HCT116 (cell line): Measurements from ENCODE around the gene AZGP1.

ENCODE experiments used
- ATF3 ChIP-seq: IDR thresholded peaks from 2 replicates; pipeline ENCODE4 v1.6.1; 2012
- CTCF ChIP-seq, 3 experiments: fragments of 200-600 bp in 1 of 3; sonication (generic) in 1 of 3; IDR thresholded peaks in 2 of 3; conservative IDR thresholded peaks in 1 of 3; 2 replicates each; pipeline ENCODE4 v1.5.1; 2012 to 2017; ENCODE audit warnings: low read depth in 2 of 3, low read length in 2 of 3, antibody characterized with exemption in 1 of 3, borderline replicate concordance in 1 of 3, control low read depth in 1 of 3, mild to moderate bottlenecking in 1 of 3, mixed read lengths in 1 of 3, mixed run types in 1 of 3, moderate library complexity in 1 of 3; ENCODE audit not compliant: insufficient read depth in 1 of 3
- EZH2 ChIP-seq: fragments of 200-600 bp; sonication (generic); IDR thresholded peaks from 2 replicates; pipeline ENCODE4 v1.6.1; 2017; ENCODE audit warnings: antibody characterized with exemption, mixed run types
- EZH2phosphoT487 ChIP-seq: fragments of 200-600 bp; IDR thresholded peaks from 2 replicates; pipeline ENCODE4 v1.6.1; 2018; ENCODE audit warnings: antibody characterized with exemption, borderline replicate concordance
- FOSL1 ChIP-seq: IDR thresholded peaks from 2 replicates; pipeline ENCODE4 v1.6.1; 2012; ENCODE audit warnings: low read depth
- MAX ChIP-seq: IDR thresholded peaks from 2 replicates; pipeline ENCODE4 v1.6.1; 2012
- POLR2A ChIP-seq: IDR thresholded peaks from 2 replicates; pipeline ENCODE4 v1.7.0; 2011; ENCODE audit warnings: borderline replicate concordance; ENCODE audit not compliant: insufficient read depth, insufficient read length; ENCODE audit errors: extremely low read depth
- RAD21 ChIP-seq: IDR thresholded peaks from 2 replicates; pipeline ENCODE4 v1.6.1; 2012; ENCODE audit warnings: low read depth, mild to moderate bottlenecking
- REST ChIP-seq: IDR thresholded peaks from 2 replicates; pipeline ENCODE4 v1.6.1; 2012; ENCODE audit warnings: low read depth
- ZBTB33 ChIP-seq: IDR thresholded peaks from 2 replicates; pipeline ENCODE4 v1.6.1; 2011; ENCODE audit warnings: mild to moderate bottlenecking, low read length, moderate library complexity; ENCODE audit not compliant: insufficient replicate concordance; ENCODE audit errors: extremely low read depth
- ZFX ChIP-seq: fragments of 450-650 bp; IDR thresholded peaks from 2 replicates; pipeline ENCODE4 v1.6.1; 2017
- ZNF274 ChIP-seq: fragments of 200-500 bp; sonication (Bioruptor generic); IDR thresholded peaks from 2 replicates; pipeline ENCODE4 v1.6.1; 2014; ENCODE audit warnings: mild to moderate bottlenecking, low read depth, low read length, inconsistent platforms

- no peak for TF ChIP-seq EZH2phosphoT487
- TF ChIP-seq EZH2: no peak
- TF ChIP-seq RAD21: no peak
- TF ChIP-seq CTCF (IDR thresholded peaks at IDR 0.05 in 2 of 3, conservative IDR thresholded peaks at IDR 0.05 in 1 of 3; ENCODE audit: borderline replicate concordance in 1 of 3, insufficient read depth in 1 of 3, low read depth in 2 of 3, low read length in 2 of 3): no peak
- no peak for TF ChIP-seq ZBTB33
- TF ChIP-seq ATF3: no peak
- no peak for TF ChIP-seq REST
- no peak for TF ChIP-seq FOSL1
- no peak for TF ChIP-seq MAX
- TF ChIP-seq POLR2A: no peak
- no peak for TF ChIP-seq ZNF274
- no peak for TF ChIP-seq ZFX
These were observed 44.1 kb upstream of the AZGP1 start for GRCh38 chr7:100019908-100020307.
